Naive thymus-derived CD8-positive, alpha-beta T cell (primary cell): Measurements from ENCODE around the gene NUDT4. TPM values are rescaled to one million over a fixed set of nuclear protein-coding genes. Genes with fewer than 3 reads are reported as not detected.
A peak's percentile ranks its signal among the peaks of the same experiment; 100 is the strongest.
"Not testable (repeated sequence)": the region's sequence is repeated elsewhere in the genome, so short reads cannot be mapped to it uniquely, and the experiment has no call there.

Experiments used
- ATAC-seq, 2 donors: fragments of 150-1000 bp; cut with Tn5 transposase in 1 of 2; sonication (Bioruptor Pico), chemical (Tn5 transposase) in 1 of 2; 1 replicate in 1 of 2; 2 replicates in 1 of 2; pipeline ENCODE4 v1.10.0; 2021; ENCODE audit warnings: mild to moderate bottlenecking in 2 of 2, moderate library complexity in 2 of 2
- POLR2A ChIA-PET: fragments of 350-600 bp; sonication (Branson Sonifier 250); formaldehyde crosslinking; loops from one replicate; lab custom pipeline; 2021; ENCODE audit warnings: antibody characterized with exemption; lab: Charles Lee
- DNase-seq, 10 donors: peaks; one replicate each; pipeline versions ENCODE4 v3.0.0 to v3.0.0-alpha.2; 2020 to 2022
- H3K27ac Mint-ChIP-seq, 10 donors: one replicate each; pipeline ENCODE4 v1.8.0; 2020 to 2022; ENCODE audit warnings: mild to moderate bottlenecking in 10 of 10, mixed read lengths in 10 of 10, moderate library complexity in 4 of 10, inconsistent platforms in 1 of 10
- H3K27me3 Mint-ChIP-seq, 5 donors: one replicate each; pipeline ENCODE4 v1.8.0; 2021 to 2022; ENCODE audit warnings: mixed read lengths in 5 of 5
- H3K36me3 Mint-ChIP-seq, 3 donors: one replicate each; pipeline ENCODE4 v1.8.0; 2020 to 2022; ENCODE audit warnings: mixed read lengths in 3 of 3, mild to moderate bottlenecking in 2 of 3, inconsistent platforms in 1 of 3
- H3K4me1 Mint-ChIP-seq, 4 donors: one replicate each; pipeline ENCODE4 v1.8.0; 2021 to 2022; ENCODE audit warnings: mixed read lengths in 4 of 4
- H3K4me3 Mint-ChIP-seq, 10 donors: one replicate each; pipeline ENCODE4 v1.8.0; 2020 to 2022; ENCODE audit warnings: mild to moderate bottlenecking in 10 of 10, mixed read lengths in 10 of 10, moderate library complexity in 6 of 10, inconsistent platforms in 1 of 10
- H3K9me3 Mint-ChIP-seq, 9 donors: one replicate each; pipeline ENCODE4 v1.8.0; 2020 to 2022; ENCODE audit warnings: mixed read lengths in 9 of 9, mild to moderate bottlenecking in 3 of 9, inconsistent platforms in 1 of 9, moderate library complexity in 1 of 9
- polyA plus RNA-seq, 3 donors: library from polyadenylated mRNA; unstranded; fragments of 300-500 nt; fragmentation: Illumina TruSeq; gene quantifications; one replicate each; pipeline ENCODE4 v1.2.3, GENCODE V29; 2021
- total RNA-seq, 8 experiments: library from RNA in 2 of 8; stranded (reverse) in 2 of 8; gene quantifications; one replicate each; pipeline ENCODE4 v1.2.3 and lab custom pipeline; 2021 to 2026

Gene NUDT4
- total and polyA plus RNA-seq, 5 experiments from 2014 or later = 38.0 to 55.5 (median 47.8) TPM

DNA sequence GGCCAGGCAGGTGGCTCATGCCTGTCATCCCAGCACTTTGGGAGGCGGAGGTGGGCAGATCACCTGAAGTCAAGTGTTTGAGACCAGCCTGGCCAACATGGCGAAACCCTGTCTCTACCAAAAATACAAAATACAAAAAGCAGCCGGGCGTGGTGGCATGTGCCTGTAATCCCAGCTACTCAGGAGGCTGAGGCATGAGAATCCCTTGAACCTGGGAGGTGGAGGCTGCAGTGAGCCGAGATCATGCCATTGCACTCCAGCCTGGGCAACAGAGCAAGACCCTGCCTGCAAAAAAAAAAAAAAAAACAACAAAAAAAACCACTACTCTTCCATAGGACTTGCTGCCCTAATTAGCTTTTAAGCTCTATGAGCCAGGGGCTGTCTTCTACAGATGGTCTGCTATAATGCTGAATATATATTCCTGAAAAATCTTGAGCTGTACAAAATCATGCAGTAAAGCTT lies 4.3 kb downstream of the NUDT4 start:
- not testable (repeated sequence) for H3K27me3 Mint-ChIP-seq, H3K9me3 Mint-ChIP-seq, H3K36me3 Mint-ChIP-seq, DNase-seq, ATAC-seq
- Mint-ChIP-seq H3K4me3 (peak overlapping the region in 3 of 10 donors; percentile 24 to 100 (median 100)), H3K4me1 (peaks cover 37 to 68% (median 63%) of the 10 kb centered on the region in 4 donors), H3K27ac (peak overlapping the region in 5 of 10 donors; percentile 22 to 98 (median 44))
- POLR2A ChIA-PET = interaction anchor here (0.7 to 1.8 kb wide), 2 partner anchors 453 to 456 kb away, joined by 3 to 7 read pairs; partner anchors contain the start of gene EEA1

DNA sequence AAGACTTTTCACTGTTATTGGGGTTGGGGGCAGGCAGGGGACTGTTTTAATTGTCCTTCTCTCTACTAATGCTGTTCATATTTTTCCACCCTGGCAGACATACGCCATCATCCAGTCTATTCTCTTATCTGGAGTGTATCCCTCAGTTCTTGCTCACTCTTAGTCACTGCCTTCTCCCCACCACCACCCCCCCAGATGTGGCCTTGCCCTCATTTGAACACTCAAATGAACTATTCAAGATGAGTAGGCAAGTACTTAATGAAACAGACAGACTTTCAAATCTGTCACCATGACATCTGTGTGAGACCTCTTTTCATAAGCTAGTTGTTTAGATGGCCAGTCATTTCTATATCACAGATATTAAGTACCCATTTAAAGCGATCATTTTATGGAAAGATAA lies 10.1 kb downstream of the NUDT4 start:
- Mint-ChIP-seq H3K4me3 (peak overlapping the region in 2 of 10 donors; percentile 4 to 38), H3K27me3 (no peaks in the 10 kb centered on the region), H3K9me3 (no peaks in the 10 kb centered on the region), H3K4me1 (peaks cover 27 to 74% (median 53%) of the 10 kb centered on the region in 4 donors), H3K27ac (peak overlapping the region in 2 of 10 donors; percentile 41 to 66), H3K36me3 (peaks cover 0 to 10% (median 4%) of the 10 kb centered on the region in 3 donors)
- DNase-seq = no peak
- POLR2A ChIA-PET = no interaction called here
- ATAC-seq = no peak

DNA sequence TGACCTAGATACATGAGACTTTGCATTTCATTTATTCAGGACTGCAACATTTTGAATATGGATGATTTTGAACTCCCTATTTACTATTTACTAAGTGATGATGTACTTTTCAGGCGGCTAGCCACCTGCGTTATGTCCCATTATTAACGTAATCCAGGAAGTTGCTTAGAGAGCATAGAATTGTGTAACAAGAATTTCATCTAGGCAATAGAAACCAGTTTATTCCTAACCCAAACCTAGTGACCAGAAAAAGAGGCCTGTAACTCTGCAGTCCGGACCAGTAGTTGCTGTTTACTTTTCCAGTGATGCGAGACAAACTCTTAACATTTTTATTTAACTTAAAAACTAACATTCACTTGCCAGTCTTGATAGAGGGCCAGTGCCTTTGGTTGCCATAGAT lies 12.3 kb downstream of the NUDT4 start:
- H3K27me3 Mint-ChIP-seq = no peaks in the 10 kb centered on the region
- peak overlapping the region in 5 of 10 donors; percentile 10 to 85 (median 55) for H3K27ac Mint-ChIP-seq
- no peak overlapping the region for H3K4me3 Mint-ChIP-seq
- POLR2A ChIA-PET = interaction anchor here (0.5 kb wide), 1 partner anchor 26 kb away, joined by 4 read pairs; no protein-coding TSS in a partner anchor
- no peaks in the 10 kb centered on the region for H3K9me3 Mint-ChIP-seq
- DNase-seq = no peak
- peaks cover 0 to 11% (median 4%) of the 10 kb centered on the region in 3 donors for H3K36me3 Mint-ChIP-seq
- peaks cover 20 to 59% (median 41%) of the 10 kb centered on the region in 4 donors for H3K4me1 Mint-ChIP-seq
- no peak for ATAC-seq

DNA sequence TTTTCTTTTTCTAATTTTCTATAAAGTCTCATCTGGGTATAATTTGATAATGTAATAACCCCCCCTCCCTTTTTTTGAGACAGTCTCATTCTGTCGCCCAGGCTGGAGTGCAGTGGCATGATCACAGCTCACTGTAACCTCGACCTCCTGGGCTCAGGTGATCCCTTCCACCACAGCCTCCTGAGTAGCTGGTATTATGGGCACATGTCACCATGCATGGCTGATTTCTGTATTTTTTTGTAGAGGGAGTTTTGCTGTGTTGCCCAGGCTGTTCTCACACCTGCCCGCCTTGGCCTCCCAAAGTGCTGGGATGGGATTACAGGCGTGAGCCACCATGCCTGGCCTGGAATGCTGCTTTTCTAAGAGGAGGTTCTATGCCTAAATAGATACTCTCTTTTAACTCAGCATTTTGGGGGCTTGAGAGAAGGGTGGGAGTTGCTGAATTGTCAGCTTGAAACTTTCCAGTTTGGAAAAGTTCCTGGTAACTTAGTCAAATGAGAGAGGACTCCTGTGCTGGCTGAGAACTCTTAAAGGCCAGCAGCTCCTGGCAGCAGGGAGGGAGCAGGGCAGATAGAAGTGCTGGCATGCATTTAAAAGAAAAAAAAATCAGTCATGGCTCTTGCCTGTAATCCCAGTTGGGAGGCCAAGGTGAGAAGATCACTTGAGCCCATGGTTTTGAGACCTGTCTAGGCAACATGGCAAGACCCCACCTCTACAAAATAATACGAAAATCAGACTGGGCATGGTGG lies 13.0 kb downstream of the NUDT4 start:
- no peaks in the 10 kb centered on the region for H3K27me3 Mint-ChIP-seq
- H3K4me1 Mint-ChIP-seq = peaks cover 15 to 53% (median 34%) of the 10 kb centered on the region in 4 donors
- POLR2A ChIA-PET = interaction anchor here (0.5 to 0.6 kb wide), 2 partner anchors 27 kb away, joined by 3 to 4 read pairs; no protein-coding TSS in a partner anchor
- H3K27ac Mint-ChIP-seq = peak overlapping the region in 9 of 10 donors; percentile 4 to 85 (median 56)
- ATAC-seq = no peak
- H3K4me3 Mint-ChIP-seq = no peak overlapping the region
- DNase-seq = no peak
- peaks cover 0 to 10% (median 4%) of the 10 kb centered on the region in 3 donors for H3K36me3 Mint-ChIP-seq
- H3K9me3 Mint-ChIP-seq = no peaks in the 10 kb centered on the region

DNA sequence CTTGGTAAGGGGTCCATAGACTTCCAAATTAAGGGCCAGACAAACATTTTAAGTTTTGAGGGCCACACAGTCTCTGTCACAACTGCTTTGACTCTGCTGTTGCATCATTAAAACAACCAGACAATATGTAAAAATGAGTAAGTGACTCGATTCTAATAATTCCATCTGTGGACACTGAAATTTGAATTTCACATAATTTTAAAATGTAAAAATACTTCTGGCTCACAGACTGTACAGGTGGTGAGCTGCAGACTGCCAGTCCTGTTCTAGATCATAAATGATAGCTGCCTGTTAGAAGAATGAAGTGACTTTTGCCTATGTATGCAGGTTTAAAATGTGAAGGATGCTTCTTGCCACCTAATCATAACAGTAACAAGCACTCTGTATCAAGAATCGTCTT lies 15.7 kb downstream of the NUDT4 start:
- DNase-seq = no peak
- ATAC-seq = no peak
- Mint-ChIP-seq H3K9me3 (no peaks in the 10 kb centered on the region), H3K36me3 (peaks cover 0 to 25% (median 0%) of the 10 kb centered on the region in 3 donors), H3K4me3 (no peak overlapping the region), H3K27me3 (no peaks in the 10 kb centered on the region), H3K4me1 (peaks cover 9 to 31% (median 20%) of the 10 kb centered on the region in 4 donors), H3K27ac (peak overlapping the region in 1 of 10 donors; percentile 25)
- POLR2A ChIA-PET = no interaction called here

DNA sequence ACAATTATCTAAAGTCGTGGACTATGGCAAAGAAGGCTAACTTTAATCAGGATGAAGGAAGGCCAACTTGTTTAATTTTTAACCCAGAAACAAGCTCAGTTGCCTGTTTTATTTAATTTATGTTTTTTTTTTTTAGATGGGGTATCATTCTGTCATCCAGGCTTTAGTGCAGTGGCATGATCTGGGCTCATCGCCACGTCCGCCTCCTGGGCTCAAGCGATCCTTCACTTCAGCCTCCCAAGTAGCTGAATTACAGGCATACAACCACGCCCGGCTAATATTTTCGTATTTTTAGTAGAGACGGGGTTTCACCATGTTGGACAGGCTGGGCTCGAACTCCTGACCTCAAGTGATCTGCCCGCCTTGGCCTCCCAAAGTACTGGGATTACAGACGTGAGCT lies 19.7 kb downstream of the NUDT4 start:
- DNase-seq (no peak), ATAC-seq (no peak)
- H3K27me3 Mint-ChIP-seq = no peaks in the 10 kb centered on the region
- peaks cover 0 to 34% (median 0%) of the 10 kb centered on the region in 3 donors for H3K36me3 Mint-ChIP-seq
- POLR2A ChIA-PET = interaction anchor here (0.6 to 1.2 kb wide), 2 partner anchors 16 to 1867 kb away, joined by 3 read pairs; no protein-coding TSS in a partner anchor
- peak overlapping the region in 1 of 10 donors; percentile 40 for H3K27ac Mint-ChIP-seq
- no peak overlapping the region for H3K4me3 Mint-ChIP-seq
- peaks cover 0 to 5% (median 2%) of the 10 kb centered on the region in 4 donors for H3K4me1 Mint-ChIP-seq
- no peaks in the 10 kb centered on the region for H3K9me3 Mint-ChIP-seq

DNA sequence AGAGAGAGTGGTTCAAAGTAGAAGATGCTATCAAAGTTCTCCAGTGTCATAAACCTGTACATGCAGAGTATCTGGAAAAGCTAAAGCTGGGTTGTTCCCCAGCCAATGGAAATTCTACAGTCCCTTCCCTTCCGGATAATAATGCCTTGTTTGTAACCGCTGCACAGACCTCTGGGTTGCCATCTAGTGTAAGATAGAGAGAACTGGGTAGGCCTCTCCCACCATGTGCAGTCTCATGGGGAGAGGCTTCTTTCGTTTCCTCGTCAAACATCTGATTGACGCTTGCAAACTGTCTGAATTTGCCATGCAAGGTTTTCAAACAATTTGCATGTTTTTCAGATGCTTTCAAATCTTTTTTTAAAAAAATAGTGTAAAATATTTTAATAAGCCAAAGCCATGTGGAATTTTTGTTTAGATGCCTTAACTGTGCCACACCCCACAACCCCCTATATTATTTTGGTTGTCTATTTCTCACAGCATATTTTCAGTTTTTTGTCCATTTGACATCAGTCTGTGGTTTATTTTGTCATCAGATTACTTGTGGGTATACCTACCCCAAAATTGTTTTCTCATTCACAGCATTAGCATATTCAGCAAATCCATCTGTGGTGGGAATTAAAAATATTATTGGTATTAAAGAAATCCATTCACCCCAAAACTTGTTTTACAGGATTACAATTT lies 21.6 kb downstream of the NUDT4 start:
- H3K27me3 Mint-ChIP-seq, H3K9me3 Mint-ChIP-seq, H3K4me3 Mint-ChIP-seq, DNase-seq, H3K4me1 Mint-ChIP-seq, POLR2A ChIA-PET, H3K27ac Mint-ChIP-seq: not testable (repeated sequence)
- peaks cover 0 to 46% (median 0%) of the 10 kb centered on the region in 3 donors for H3K36me3 Mint-ChIP-seq
- peak; percentile 99 to 100 for ATAC-seq

DNA sequence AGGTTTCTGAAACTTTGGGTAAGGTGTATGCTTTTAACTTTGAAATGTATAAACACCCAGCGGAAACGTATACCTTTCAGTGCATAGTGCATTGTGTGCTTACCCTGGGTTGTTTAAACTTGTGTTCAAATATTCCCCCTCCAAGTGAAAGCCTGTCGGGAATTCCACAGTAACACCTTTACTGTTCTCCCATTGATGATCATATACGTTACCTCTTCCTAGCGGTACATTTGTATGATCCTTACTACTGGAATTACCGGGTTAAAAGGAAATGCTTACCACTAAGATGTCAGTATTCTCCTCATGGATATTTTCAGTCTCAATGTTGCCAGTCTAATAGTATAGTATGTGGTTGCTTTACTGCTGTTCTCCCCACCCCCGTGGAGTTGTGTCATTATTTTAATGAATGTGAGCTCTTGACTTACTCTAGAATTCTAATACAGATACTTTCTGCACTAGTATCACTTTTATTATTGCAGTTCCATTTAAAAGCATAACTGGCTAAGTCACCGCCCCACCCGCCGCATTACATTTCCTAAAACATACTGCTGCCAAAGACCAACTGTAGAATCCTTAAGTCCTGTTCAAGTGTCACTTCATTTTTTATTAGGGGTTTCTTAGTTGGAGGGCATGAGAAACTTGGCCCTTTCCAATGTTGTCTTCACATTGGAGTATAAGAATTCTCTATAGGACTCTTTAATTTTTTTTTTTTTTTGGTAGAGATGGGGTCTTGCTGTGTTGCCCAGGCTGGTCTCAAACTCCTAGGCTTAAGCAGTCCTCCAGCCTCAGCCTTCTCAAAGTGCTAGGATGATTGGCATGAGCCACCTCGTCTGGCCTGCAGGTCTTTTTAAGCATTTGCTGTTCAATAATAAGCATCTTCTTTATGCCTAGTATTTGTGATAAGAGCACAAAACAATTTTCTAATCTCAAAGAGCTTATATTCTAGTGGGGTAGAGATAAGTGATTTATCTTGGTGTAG lies 24.9 kb downstream of the NUDT4 start:
- H3K9me3 Mint-ChIP-seq = no peaks in the 10 kb centered on the region
- DNase-seq (no peak), ATAC-seq (no peak)
- H3K27ac Mint-ChIP-seq = peak overlapping the region in 9 of 10 donors; percentile 0 to 68 (median 40)
- H3K4me3 Mint-ChIP-seq = no peak overlapping the region
- peaks cover 0 to 49% (median 0%) of the 10 kb centered on the region in 3 donors for H3K36me3 Mint-ChIP-seq
- H3K4me1 Mint-ChIP-seq = peaks cover 0 to 9% (median 0%) of the 10 kb centered on the region in 4 donors
- POLR2A ChIA-PET = no interaction called here
- no peaks in the 10 kb centered on the region for H3K27me3 Mint-ChIP-seq

DNA sequence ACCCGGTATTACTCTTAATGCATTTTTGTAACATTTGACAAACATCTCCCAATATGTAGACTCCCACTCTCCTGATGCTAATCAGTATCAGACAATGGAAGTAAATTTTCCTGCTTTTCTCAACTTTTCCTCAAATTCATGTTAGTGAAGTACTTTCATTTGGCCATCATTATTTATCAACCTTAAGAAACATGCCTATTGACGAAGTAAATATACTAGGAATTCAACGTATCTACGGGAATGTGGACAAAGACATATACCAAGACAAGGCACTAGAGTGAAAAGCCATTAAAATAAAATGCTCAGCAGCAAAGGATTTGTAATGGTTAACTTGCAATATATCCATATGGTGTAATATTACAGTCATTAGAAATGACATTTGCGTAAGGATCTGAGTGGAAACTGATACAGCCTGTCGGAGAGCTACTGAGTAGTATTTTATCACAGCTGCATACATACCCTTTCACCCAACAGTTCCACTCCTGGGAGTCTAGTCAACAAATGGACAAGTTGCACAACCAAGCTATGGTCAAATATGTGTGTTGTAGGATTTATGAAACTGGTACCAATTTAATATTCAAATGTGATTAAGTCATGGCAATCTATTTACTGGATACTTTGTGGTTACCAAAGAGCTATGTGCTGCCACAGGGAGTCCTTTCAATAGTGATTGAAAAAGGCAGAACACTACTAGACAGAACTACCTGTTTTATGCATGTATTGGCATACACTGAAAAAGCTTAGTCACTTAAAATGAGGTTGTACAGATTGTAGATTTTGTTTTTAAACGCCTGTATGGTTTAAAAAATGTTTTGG lies 26.5 kb downstream of the NUDT4 start:
- Mint-ChIP-seq H3K36me3 (peaks cover 0 to 51% (median 0%) of the 10 kb centered on the region in 3 donors), H3K4me1 (peaks cover 0 to 9% (median 5%) of the 10 kb centered on the region in 4 donors), H3K4me3 (no peak overlapping the region), H3K27ac (peak overlapping the region in 6 of 10 donors; percentile 1 to 44 (median 13)), H3K9me3 (no peaks in the 10 kb centered on the region), H3K27me3 (no peaks in the 10 kb centered on the region)
- ATAC-seq (no peak), DNase-seq (no peak)
- POLR2A ChIA-PET = interaction anchor here (0.7 kb wide), 1 partner anchor 1508 kb away, joined by 4 read pairs; no protein-coding TSS in a partner anchor

DNA sequence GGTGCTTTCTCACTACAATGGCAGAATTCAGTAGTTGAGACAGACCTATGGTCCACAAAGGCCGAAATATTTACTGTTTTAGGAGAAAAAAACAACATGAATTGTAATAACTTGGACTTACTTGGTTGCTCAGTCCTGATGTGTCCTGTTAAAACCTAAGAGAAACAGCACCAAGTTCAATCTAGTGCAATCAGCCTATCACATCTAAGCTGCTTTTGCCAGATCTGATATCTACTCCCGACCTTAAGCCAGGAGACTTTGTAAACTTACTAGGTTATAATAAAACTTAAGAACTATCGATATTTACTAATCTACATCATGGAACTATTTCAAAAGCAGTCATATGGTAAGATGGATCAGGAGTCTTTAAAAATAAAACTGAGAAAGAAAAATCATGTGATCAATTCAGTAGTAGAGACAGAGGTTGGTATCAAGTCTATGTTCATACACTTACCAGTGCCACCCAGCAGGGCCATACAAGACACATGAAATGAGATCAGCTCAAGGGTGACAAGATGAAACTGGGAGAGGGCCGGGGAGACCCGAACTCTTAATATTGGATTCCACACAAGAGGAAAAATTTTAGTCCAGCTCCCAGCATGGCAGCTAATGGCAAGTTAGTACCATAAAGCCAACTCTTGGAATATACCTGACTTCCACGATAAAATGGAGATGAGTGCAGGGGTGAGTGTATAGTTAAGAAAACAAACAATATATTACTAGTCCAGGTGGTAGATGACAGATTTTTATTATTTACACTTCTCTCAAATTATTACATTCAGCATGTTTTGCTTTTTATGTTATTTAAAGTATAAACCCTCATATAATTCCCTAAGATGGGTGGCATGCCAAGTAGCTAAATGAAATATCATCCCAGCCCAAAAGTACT lies 27.5 kb downstream of the NUDT4 start:
- H3K27ac Mint-ChIP-seq = peak overlapping the region in 8 of 10 donors; percentile 5 to 75 (median 51)
- ATAC-seq (peak in 1 of 2 donors; percentile 22), DNase-seq (no peak)
- H3K4me3 Mint-ChIP-seq = no peak overlapping the region
- H3K27me3 Mint-ChIP-seq = no peaks in the 10 kb centered on the region
- H3K36me3 Mint-ChIP-seq = peaks cover 0 to 60% (median 0%) of the 10 kb centered on the region in 3 donors
- H3K9me3 Mint-ChIP-seq = no peaks in the 10 kb centered on the region
- peaks cover 0 to 9% (median 5%) of the 10 kb centered on the region in 4 donors for H3K4me1 Mint-ChIP-seq
- POLR2A ChIA-PET = interaction anchor here (0.7 kb wide), 1 partner anchor 1509 kb away, joined by 4 read pairs; no protein-coding TSS in a partner anchor
